H1 (cell line): Measurements from ENCODE around the gene LTBP1. TPM values are rescaled to one million over a fixed set of nuclear protein-coding genes. Genes with fewer than 3 reads are reported as not detected.

Experiments
- CTCF ChIA-PET: fragments of 300-600 bp; sonication (Branson Sonifier 250); formaldehyde crosslinking; loops from one replicate; lab custom pipeline; 2021; ENCODE audit not compliant: partially characterized antibody; lab: Charles Lee
- POLR2A ChIA-PET: fragments of 300-600 bp; sonication (Branson Sonifier 250); formaldehyde crosslinking; loops from one replicate; lab custom pipeline; 2021; ENCODE audit warnings: inconsistent platforms; ENCODE audit not compliant: partially characterized antibody; lab: Charles Lee
- DNase-seq, 2 experiments: peaks; one replicate each; pipeline versions ENCODE4 v3.0.0 to v3.0.0-alpha.2; 2010 to 2022; ENCODE audit warnings: low spot score in 2 of 2, low read depth in 1 of 2, mixed read lengths in 1 of 2
- FAIRE-seq: peaks from 2 replicates; lab custom pipeline; 2011; peaks lifted over from hg19 to GRCh38; lab: Jason Lieb, UNC
- H2AFZ ChIP-seq: 2 replicates; pipeline ENCODE4 v1.8.1; 2012; ENCODE audit warnings: low read length, inconsistent platforms
- H2AK5ac ChIP-seq: 2 replicates; pipeline ENCODE4 v1.6.1; 2013; ENCODE audit warnings: low read depth, low read length
- H2BK120ac ChIP-seq: replicated peaks from 2 replicates; pipeline ENCODE3; 2013; ENCODE audit warnings: low read depth, low read length, inconsistent platforms
- H2BK12ac ChIP-seq: 2 replicates; pipeline ENCODE4 v1.6.1; 2013; ENCODE audit warnings: low read depth, low read length
- H2BK15ac ChIP-seq: 2 replicates; pipeline ENCODE4 v1.6.1; 2013; ENCODE audit warnings: low read length
- H2BK20ac ChIP-seq: 2 replicates; pipeline ENCODE4 v1.6.1; 2013; ENCODE audit warnings: low read length
- H2BK5ac ChIP-seq: 2 replicates; pipeline ENCODE4 v1.6.1; 2013; ENCODE audit warnings: low read depth, low read length
- H3K14ac ChIP-seq: 2 replicates; pipeline ENCODE4 v1.6.1; 2013; ENCODE audit warnings: inconsistent platforms; ENCODE audit not compliant: insufficient read length
- H3K18ac ChIP-seq: 2 replicates; pipeline ENCODE4 v1.6.1; 2013; ENCODE audit warnings: low read length; ENCODE audit errors: extremely low read depth
- H3K23ac ChIP-seq: 2 replicates; pipeline ENCODE4 v1.6.1; 2013; ENCODE audit warnings: inconsistent platforms; ENCODE audit not compliant: insufficient read length
- H3K23me2 ChIP-seq: 2 replicates; pipeline ENCODE4 v1.6.1; 2013; ENCODE audit warnings: low read depth, low read length
- H3K27ac ChIP-seq: 2 replicates; pipeline ENCODE4 v1.6.1; 2011; ENCODE audit warnings: low read depth, low read length, inconsistent platforms
- H3K27me3 ChIP-seq, 4 experiments: replicated peaks in 1 of 4; 1 replicate in 1 of 4; 2 replicates in 3 of 4; pipeline versions ENCODE4 v1.6.1 to v1.8.1; 2011 to 2013; ENCODE audit warnings: low read length in 3 of 4, mild to moderate bottlenecking in 3 of 4, inconsistent platforms in 2 of 4, mixed read lengths in 2 of 4, moderate library complexity in 1 of 4; ENCODE audit not compliant: control insufficient read depth in 3 of 4, insufficient read depth in 3 of 4; ENCODE audit errors: extremely low read depth in 1 of 4
- H3K36me3 ChIP-seq, 4 experiments: 2 replicates each; pipeline versions ENCODE4 v1.6.1 to v1.8.1; 2011 to 2013; ENCODE audit warnings: mild to moderate bottlenecking in 4 of 4, low read length in 3 of 4, moderate library complexity in 2 of 4, control low read depth in 1 of 4, inconsistent platforms in 1 of 4; ENCODE audit not compliant: insufficient read depth in 4 of 4, control insufficient read depth in 2 of 4
- H3K4ac ChIP-seq: replicated peaks from 2 replicates; pipeline ENCODE3; 2013; ENCODE audit warnings: low read length, low read depth, mixed read lengths, inconsistent platforms; ENCODE audit not compliant: insufficient read length
- H3K4me1 ChIP-seq, 4 experiments: replicated peaks in 1 of 4; 1 replicate in 1 of 4; 2 replicates in 3 of 4; pipeline versions ENCODE4 v1.6.1 to v1.8.1; 2011 to 2013; ENCODE audit warnings: low read length in 3 of 4, inconsistent platforms in 2 of 4, mixed read lengths in 1 of 4; ENCODE audit not compliant: insufficient read depth in 4 of 4, control insufficient read depth in 3 of 4
- H3K4me2 ChIP-seq, 2 experiments: 2 replicates each; pipeline versions ENCODE4 v1.6.1 to v1.8.1; 2011 to 2013; ENCODE audit warnings: low read depth in 2 of 2, low read length in 2 of 2, control low read depth in 1 of 2, inconsistent platforms in 1 of 2, mild to moderate bottlenecking in 1 of 2; ENCODE audit not compliant: insufficient read depth in 1 of 2
- H3K4me3 ChIP-seq, 4 experiments: fragments of 200-600, 300-600 bp in 1 of 4; sonication (generic), shearing (Covaris generic), sonication (Bioruptor Twin) in 1 of 4; 2 replicates each; pipeline versions ENCODE4 v1.5.1 to v1.8.1; 2011 to 2016; ENCODE audit warnings: low read length in 4 of 4, low read depth in 3 of 4, control low read depth in 2 of 4, inconsistent platforms in 2 of 4, mild to moderate bottlenecking in 2 of 4, mixed read lengths in 1 of 4, moderate library complexity in 1 of 4; ENCODE audit not compliant: insufficient read depth in 2 of 4; ENCODE audit errors: extremely low read depth in 1 of 4
- H3K56ac ChIP-seq: replicated peaks from 2 replicates; pipeline ENCODE3; 2013; ENCODE audit warnings: low read depth, mild to moderate bottlenecking, mixed read lengths, low read length, inconsistent platforms; ENCODE audit not compliant: insufficient read length
- H3K79me1 ChIP-seq: 2 replicates; pipeline ENCODE4 v1.6.1; 2013; ENCODE audit warnings: low read depth, low read length, control low read depth
- H3K79me2 ChIP-seq, 2 experiments: 2 replicates each; pipeline versions ENCODE4 v1.6.1 to v1.8.1; 2012 to 2013; ENCODE audit warnings: low read length in 2 of 2, mild to moderate bottlenecking in 2 of 2, inconsistent platforms in 1 of 2; ENCODE audit not compliant: insufficient read depth in 2 of 2, control insufficient read depth in 1 of 2
- H3K9ac ChIP-seq, 4 experiments: replicated peaks in 1 of 4; 1 replicate in 1 of 4; 2 replicates in 3 of 4; pipeline versions ENCODE4 v1.6.1 to v1.8.1; 2011 to 2013; ENCODE audit warnings: low read depth in 3 of 4, low read length in 3 of 4, control low read depth in 2 of 4, mild to moderate bottlenecking in 2 of 4, moderate library complexity in 2 of 4, inconsistent platforms in 1 of 4; ENCODE audit errors: extremely low read depth in 1 of 4
- H3K9me3 ChIP-seq, 2 experiments: 2 replicates each; pipeline versions ENCODE4 v1.6.1 to v1.8.1; 2012 to 2013; ENCODE audit warnings: mild to moderate bottlenecking in 2 of 2, moderate library complexity in 2 of 2, control low read depth in 1 of 2, inconsistent platforms in 1 of 2, low read depth in 1 of 2, low read length in 1 of 2, mixed read lengths in 1 of 2; ENCODE audit not compliant: insufficient read depth in 2 of 2
- H4K20me1 ChIP-seq, 2 experiments: replicated peaks in 1 of 2; 2 replicates each; pipeline versions ENCODE3 to v1.8.1; 2011 to 2013; ENCODE audit warnings: inconsistent platforms in 2 of 2, low read length in 2 of 2, mild to moderate bottlenecking in 1 of 2; ENCODE audit not compliant: insufficient read depth in 2 of 2, control insufficient read depth in 1 of 2
- H4K5ac ChIP-seq: 2 replicates; pipeline ENCODE4 v1.6.1; 2013; ENCODE audit warnings: low read length, low read depth, mixed read lengths, inconsistent platforms; ENCODE audit not compliant: insufficient read length
- H4K8ac ChIP-seq: 2 replicates; pipeline ENCODE4 v1.8.0; 2013; ENCODE audit warnings: mild to moderate bottlenecking, moderate library complexity, low read length, inconsistent platforms; ENCODE audit not compliant: insufficient read depth; ENCODE audit errors: extremely low read depth
- H4K91ac ChIP-seq: replicated peaks from 2 replicates; pipeline ENCODE3; 2013; ENCODE audit warnings: low read length, mixed read lengths, inconsistent platforms; ENCODE audit not compliant: insufficient read length
- CBX8 ChIP-seq: fragments of 300-800, 300-1000 bp; sonication (generic); IDR thresholded peaks from 2 replicates; pipeline ENCODE4 v1.7.1; 2016; ENCODE audit warnings: low read depth, low read length, borderline replicate concordance
- CHD2 ChIP-seq: IDR thresholded peaks from 2 replicates; pipeline ENCODE4 v1.6.1; 2012; ENCODE audit warnings: low read length, improper control_type of control experiment
- EZH2 ChIP-seq: fragments of 200-600 bp; sonication (generic); IDR thresholded peaks from 2 replicates; pipeline ENCODE4 v1.7.1; 2012; ENCODE audit warnings: low read depth, mild to moderate bottlenecking, moderate library complexity, low read length, inconsistent platforms; ENCODE audit not compliant: severe bottlenecking
- HDAC6 ChIP-seq: IDR thresholded peaks from one replicate; pipeline ENCODE4 v1.7.1; 2012; ENCODE audit warnings: low read depth, mild to moderate bottlenecking, inconsistent platforms, low read length, moderate library complexity
- KDM4A ChIP-seq: IDR thresholded peaks from one replicate; pipeline ENCODE4 v1.7.1; 2012; ENCODE audit warnings: low read depth, mild to moderate bottlenecking, moderate library complexity, low read length, inconsistent platforms; ENCODE audit not compliant: severe bottlenecking
- MAFK ChIP-seq: IDR thresholded peaks from 2 replicates; pipeline ENCODE4 v1.6.1; 2012; ENCODE audit warnings: low read depth, mild to moderate bottlenecking, improper control_type of control experiment, low read length
- POU5F1 ChIP-seq: IDR thresholded peaks from 2 replicates; pipeline ENCODE4 v1.6.1; 2011; ENCODE audit warnings: low read depth, mild to moderate bottlenecking, low read length, moderate library complexity
- RXRA ChIP-seq: IDR thresholded peaks from 2 replicates; pipeline ENCODE4 v1.6.1; 2011; ENCODE audit warnings: low read depth, mild to moderate bottlenecking, low read length, moderate library complexity; ENCODE audit not compliant: insufficient read depth
- TBP ChIP-seq: IDR thresholded peaks from 2 replicates; pipeline ENCODE4 v1.6.1; 2011; ENCODE audit warnings: low read depth, low read length, improper control_type of control experiment
- TCF12 ChIP-seq: IDR thresholded peaks from 2 replicates; pipeline ENCODE4 v1.6.1; 2011; ENCODE audit warnings: low read depth, mild to moderate bottlenecking, low read length
- YY1 ChIP-seq: IDR thresholded peaks from 2 replicates; pipeline ENCODE4 v1.6.1; 2011; ENCODE audit warnings: low read depth, mild to moderate bottlenecking, low read length
- WGBS, 2 experiments: shearing (Covaris generic) in 1 of 2; methylation state at CpG; one replicate each; pipeline versions ENCODE4 v1.1.6 to v1.1.7; 2013 to 2015; ENCODE audit warnings: low lambda C conversion rate in 2 of 2, mixed read lengths in 2 of 2, inconsistent platforms in 1 of 2, low coverage in 1 of 2, missing lambda C conversion rate in 1 of 2; ENCODE audit not compliant: insufficient replicate concordance in 2 of 2, insufficient coverage in 1 of 2, insufficient read length in 1 of 2; ENCODE audit errors: extremely low coverage in 1 of 2, missing lambda C conversion rate in 1 of 2; 5-methylcytosine and 5-hydroxymethylcytosine counted together
- polyA plus RNA-seq, 7 experiments: library from polyadenylated mRNA; depleted of rRNA in 3 of 7; stranded (reverse) in 5 of 7; unstranded in 2 of 7; fragments of >200 nt in 5 of 7; fragments of 200-250 nt in 2 of 7; gene quantifications; 1 replicate in 5 of 7; 2 replicates in 1 of 7; 4 replicates in 1 of 7; pipeline versions ENCODE4 v1.2.1 to v1.2.3, GENCODE V29; 2011 to 2013; ENCODE audit warnings: missing spikeins in 2 of 7, mixed read lengths in 2 of 7
- total RNA-seq: library from RNA; stranded (reverse); fragmentation: NEBNext Ultra II Directional; extraction: Animal tissue kit (Norgen Biotek cat#: 25700); gene quantifications from 2 replicates; pipeline ENCODE4 v1.2.1, GENCODE V29; 2021

LTBP1 gene
- total and polyA plus RNA-seq, 2 of the 8 experiments (the other 6 are each of a cell fraction or from before 2014, with no cell fraction given) = 15.4 to 24.7 TPM

DNA sequence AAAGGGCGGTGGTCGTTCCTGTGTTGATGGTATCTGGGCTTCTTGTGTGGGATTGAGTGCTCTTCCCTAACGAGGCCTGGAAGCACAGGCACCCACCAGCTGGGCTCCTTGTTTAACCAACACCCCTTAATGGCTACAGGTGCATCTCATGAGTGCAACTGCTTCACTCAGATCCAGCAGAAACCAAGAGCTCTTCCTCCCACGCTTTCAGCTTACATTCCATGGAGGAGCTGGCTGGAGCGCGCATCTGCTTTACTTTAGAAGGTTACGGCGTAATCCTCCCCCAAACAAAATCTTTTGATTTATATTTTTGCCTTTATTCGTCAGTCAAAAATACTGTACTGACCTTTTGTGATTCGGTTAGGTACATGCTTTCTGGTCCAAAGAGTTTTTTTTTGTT is 174.7 kb downstream of the LTBP1 start:
- H2BK5ac ChIP-seq = no peak overlapping the region
- H3K4me2 ChIP-seq = no peak overlapping the region
- no peak overlapping the region for H3K27ac ChIP-seq
- H2AFZ ChIP-seq = no peak overlapping the region
- H3K27me3 ChIP-seq = no peaks in the 10 kb centered on the region
- H4K8ac ChIP-seq = peak overlapping the region; percentile 85; the same call in 1 of the 2 replicates
- H2AK5ac ChIP-seq = no peak overlapping the region
- no peaks in the 10 kb centered on the region for H3K4me1 ChIP-seq
- no peak overlapping the region for H4K91ac ChIP-seq
- no peak overlapping the region for H3K56ac ChIP-seq
- no peaks in the 10 kb centered on the region for H4K20me1 ChIP-seq
- H3K9me3 ChIP-seq = no peaks in the 10 kb centered on the region
- no peak overlapping the region for H2BK12ac ChIP-seq
- H3K23ac ChIP-seq = no peak overlapping the region
- H3K9ac ChIP-seq = no peak overlapping the region
- ChIA-PET POLR2A (interaction anchor here (0.6 kb wide), 1 partner anchor 14 kb away, joined by 3 read pairs; no protein-coding TSS in a partner anchor), CTCF (interaction anchor here (0.7 kb wide), 1 partner anchor 313 kb away, joined by 3 read pairs; no protein-coding TSS in a partner anchor)
- DNase-seq = no peak
- no peak for FAIRE-seq
- no peaks in the 10 kb centered on the region for H3K79me2 ChIP-seq
- H3K18ac ChIP-seq = no peak overlapping the region
- H3K23me2 ChIP-seq = no peaks in the 10 kb centered on the region
- H2BK20ac ChIP-seq = no peak overlapping the region
- no peak overlapping the region for H2BK120ac ChIP-seq
- H2BK15ac ChIP-seq = no peak overlapping the region
- TF ChIP-seq TBP (no peak), CBX8 (no peak), EZH2 (no peak), MAFK (no peak), YY1 (no peak), TCF12 (no peak), RXRA (no peak), KDM4A (no peak), HDAC6 (no peak), CHD2 (no peak), POU5F1 (no peak)
- H3K14ac ChIP-seq = no peak overlapping the region
- WGBS, 2 experiments = 93% methylated on average over 10 of the region's 10 CpGs; no CpG with 5 or more reads in 1 of the 2 experiments
- H4K5ac ChIP-seq = no peak overlapping the region
- no peaks in the 10 kb centered on the region for H3K36me3 ChIP-seq
- no peaks in the 10 kb centered on the region for H3K79me1 ChIP-seq
- no peak overlapping the region for H3K4me3 ChIP-seq
- H3K4ac ChIP-seq = no peak overlapping the region
